A549 (cell line): ENCODE measurements around the gene POC1A. TPM values are rescaled to one million over a fixed set of nuclear protein-coding genes. Genes with fewer than 3 reads are reported as not detected.
A peak's percentile ranks its signal among the peaks of the same experiment; 100 is the strongest.

ENCODE experiments used
- ATAC-seq, 2 experiments: fragments of 200-7000 bp in 1 of 2; fragments of >200 bp in 1 of 2; cut with Nextera tagmentation in 1 of 2; cut with Tn5 transposase in 1 of 2; 3 replicates each; pipeline versions ENCODE4 v1.8.0 to v1.9.1; 2018 to 2020; ENCODE audit warnings: mild to moderate bottlenecking in 1 of 2, moderate library complexity in 1 of 2
- CTCF ChIA-PET: fragments of 300-600 bp; sonication (Branson Sonifier 250); formaldehyde crosslinking; extraction: SDS; loops from one replicate; lab custom pipeline; 2021; ENCODE audit warnings: antibody characterized with exemption, inconsistent platforms; lab: Yijun Ruan, JAX
- POLR2A ChIA-PET: fragments of 350-600 bp; formaldehyde crosslinking; extraction: SDS; loops from one replicate; lab custom pipeline; 2021; ENCODE audit warnings: antibody characterized with exemption, inconsistent platforms; lab: Yijun Ruan, JAX
- DNase-seq, 2 experiments: peaks; one replicate each; pipeline versions ENCODE4 v3.0.0 to v3.0.0-alpha.2; 2011 to 2016; ENCODE audit warnings: low read depth in 1 of 2, low spot score in 1 of 2
- FAIRE-seq: peaks from 2 replicates; lab custom pipeline; 2011; peaks lifted over from hg19 to GRCh38; lab: Jason Lieb, UNC
- H3K27ac ChIP-seq, 2 experiments: fragments of >200 bp; sonication (Bioruptor Twin); formaldehyde crosslinking; 3 replicates each; pipeline ENCODE4 v1.5.1; 2016 to 2017
- H3K4me1 ChIP-seq: fragments of >200 bp; sonication (Bioruptor Twin); formaldehyde crosslinking; 3 replicates; pipeline ENCODE4 v1.6.1; 2016
- H3K4me2 ChIP-seq: fragments of >200 bp; sonication (Bioruptor Twin); formaldehyde crosslinking; 3 replicates; pipeline ENCODE4 v1.6.1; 2016
- H3K4me3 ChIP-seq: fragments of >200 bp; sonication (Bioruptor Twin); formaldehyde crosslinking; 3 replicates; pipeline ENCODE4 v1.5.1; 2016
- H3K9me3 ChIP-seq: fragments of >200 bp; sonication (Bioruptor Twin); formaldehyde crosslinking; 3 replicates; pipeline ENCODE4 v1.6.1; 2016
- CBX2 ChIP-seq: fragments of 200-600 bp; sonication (generic); IDR thresholded peaks from 2 replicates; pipeline ENCODE4 v1.6.1; 2016; ENCODE audit warnings: low read depth, mild to moderate bottlenecking, borderline replicate concordance
- CBX8 ChIP-seq: fragments of 200-600 bp; sonication (generic); IDR thresholded peaks from 2 replicates; pipeline ENCODE4 v1.6.1; 2016
- CEBPB ChIP-seq, 2 experiments: fragments of >200 bp in 1 of 2; sonication (Bioruptor Twin) in 1 of 2; formaldehyde crosslinking in 1 of 2; IDR thresholded peaks; 2 replicates each; pipeline ENCODE4 v1.6.1; 2012 to 2016
- CHD4 ChIP-seq: fragments of 200-600 bp; sonication (generic); IDR thresholded peaks from 2 replicates; pipeline ENCODE4 v1.6.1; 2016; ENCODE audit warnings: antibody characterized with exemption, mild to moderate bottlenecking, borderline replicate concordance
- EHF ChIP-seq: fragments of 250-450 bp; sonication (Bioruptor Pico); IDR thresholded peaks from 2 replicates; pipeline ENCODE4 v1.5.0; 2020; ENCODE audit warnings: mild to moderate bottlenecking
- HEYL ChIP-seq: fragments of 250-450 bp; sonication (Bioruptor Pico); IDR thresholded peaks from 2 replicates; pipeline ENCODE4 v1.8.0; 2021; ENCODE audit warnings: mild to moderate bottlenecking, moderate library complexity
- HOXA7 ChIP-seq: fragments of 250-450 bp; sonication (Bioruptor Pico); IDR thresholded peaks from 2 replicates; pipeline ENCODE4 v1.5.0; 2020; ENCODE audit warnings: mild to moderate bottlenecking, moderate library complexity
- HOXB13 ChIP-seq: fragments of 250-450 bp; sonication (Bioruptor Pico); IDR thresholded peaks from 2 replicates; pipeline ENCODE4 v1.5.0; 2020; ENCODE audit warnings: low read depth, mild to moderate bottlenecking, moderate library complexity
- KDM5A ChIP-seq: fragments of 200-600 bp; sonication (generic); IDR thresholded peaks from 2 replicates; pipeline ENCODE4 v1.6.1; 2016; ENCODE audit warnings: antibody characterized with exemption, mild to moderate bottlenecking
- MYC ChIP-seq: IDR thresholded peaks from 2 replicates; pipeline ENCODE4 v1.6.1; 2012; ENCODE audit warnings: mild to moderate bottlenecking, inconsistent platforms, low read length, improper control_type of control experiment, borderline replicate concordance
- NR3C1 ChIP-seq: fragments of >200 bp; sonication (Bioruptor Twin); formaldehyde crosslinking; IDR thresholded peaks from 3 replicates; pipeline ENCODE4 v1.6.1; 2017
- PHF8 ChIP-seq: fragments of 200-600 bp; sonication (generic); IDR thresholded peaks from 2 replicates; pipeline ENCODE4 v1.6.1; 2016; ENCODE audit warnings: low read depth, mild to moderate bottlenecking, antibody characterized with exemption, moderate library complexity, borderline replicate concordance
- RAD21 ChIP-seq, 2 experiments: fragments of >200 bp in 1 of 2; sonication (Bioruptor Twin) in 1 of 2; formaldehyde crosslinking in 1 of 2; IDR thresholded peaks in 1 of 2; conservative IDR thresholded peaks in 1 of 2; 2 replicates in 1 of 2; 3 replicates in 1 of 2; pipeline ENCODE4 v1.6.1; 2012 to 2018; ENCODE audit warnings: inconsistent platforms in 1 of 2
- RARB ChIP-seq: fragments of 250-450 bp; sonication (Bioruptor Pico); IDR thresholded peaks from 2 replicates; pipeline ENCODE4 v1.8.0; 2021; ENCODE audit warnings: mild to moderate bottlenecking, moderate library complexity
- RCOR1 ChIP-seq: fragments of 150-350 bp; IDR thresholded peaks from 2 replicates; pipeline ENCODE4 v1.6.1; 2014; ENCODE audit warnings: antibody characterized with exemption, low read length, low read depth
- RFX5 ChIP-seq: fragments of 450-650 bp; IDR thresholded peaks from 2 replicates; pipeline ENCODE4 v1.7.1; 2014; ENCODE audit warnings: antibody characterized with exemption, mild to moderate bottlenecking, moderate library complexity
- SMC3 ChIP-seq: fragments of >200 bp; sonication (Bioruptor Twin); formaldehyde crosslinking; IDR thresholded peaks from 3 replicates; pipeline ENCODE4 v1.6.1; 2018; ENCODE audit warnings: inconsistent platforms
- TFCP2L1 ChIP-seq: fragments of 250-450 bp; sonication (Bioruptor Pico); IDR thresholded peaks from 2 replicates; pipeline ENCODE4 v1.5.0; 2021; ENCODE audit warnings: mild to moderate bottlenecking
- ZC3H11A ChIP-seq: fragments of 450-650 bp; IDR thresholded peaks from 2 replicates; pipeline ENCODE4 v1.6.1; 2014; ENCODE audit warnings: antibody characterized with exemption, mild to moderate bottlenecking
- ZFP36 ChIP-seq: fragments of 450-650 bp; IDR thresholded peaks from 2 replicates; pipeline ENCODE4 v1.6.1; 2014; ENCODE audit warnings: borderline replicate concordance; ENCODE audit not compliant: partially characterized antibody
- ZSCAN20 ChIP-seq: fragments of 250-450 bp; sonication (Bioruptor Pico); IDR thresholded peaks from 2 replicates; pipeline ENCODE4 v1.8.0; 2022; ENCODE audit warnings: mild to moderate bottlenecking, moderate library complexity
- WGBS: methylation state at CpG from one replicate; pipeline ENCODE4 v1.1.6; 2017; ENCODE audit errors: missing lambda C conversion rate; 5-methylcytosine and 5-hydroxymethylcytosine counted together
- polyA plus RNA-seq, 4 experiments: library from polyadenylated mRNA; depleted of rRNA in 3 of 4; stranded (reverse); fragments of >200 nt; fragmentation: RNase III in 1 of 4; extraction: RNeasy Plus Mini Kit Qiagen cat#74134 plus additional on column Dnase treatment in 1 of 4; gene quantifications; 2 replicates in 3 of 4; 3 replicates in 1 of 4; pipeline ENCODE4 v1.2.3, GENCODE V29; 2011 to 2017
- TF ChIP-seq, protein P1 (sequence below): fragments of >200 bp; sonication (Bioruptor Twin); formaldehyde crosslinking; IDR thresholded peaks from 2 replicates; pipeline ENCODE4 v1.6.1; 2016
- TF ChIP-seq, protein P2 (sequence below): fragments of >200 bp; sonication (Bioruptor Twin); formaldehyde crosslinking; IDR thresholded peaks from 3 replicates; pipeline ENCODE4 v1.5.1; 2016
- TF ChIP-seq, protein P3 (sequence below): fragments of 450-650 bp; IDR thresholded peaks from 2 replicates; pipeline ENCODE4 v1.6.1; 2014; ENCODE audit warnings: antibody characterized with exemption
- TF ChIP-seq, protein P4 (sequence below): fragments of 150-350 bp; IDR thresholded peaks from 2 replicates; pipeline ENCODE4 v1.6.1; 2014; ENCODE audit warnings: low read depth, mild to moderate bottlenecking, low read length

Gene POC1A
- polyA plus RNA-seq, 2 of the 4 experiments (the other 2 are of a cell fraction) = 9.4 to 14.1 TPM

DNA sequence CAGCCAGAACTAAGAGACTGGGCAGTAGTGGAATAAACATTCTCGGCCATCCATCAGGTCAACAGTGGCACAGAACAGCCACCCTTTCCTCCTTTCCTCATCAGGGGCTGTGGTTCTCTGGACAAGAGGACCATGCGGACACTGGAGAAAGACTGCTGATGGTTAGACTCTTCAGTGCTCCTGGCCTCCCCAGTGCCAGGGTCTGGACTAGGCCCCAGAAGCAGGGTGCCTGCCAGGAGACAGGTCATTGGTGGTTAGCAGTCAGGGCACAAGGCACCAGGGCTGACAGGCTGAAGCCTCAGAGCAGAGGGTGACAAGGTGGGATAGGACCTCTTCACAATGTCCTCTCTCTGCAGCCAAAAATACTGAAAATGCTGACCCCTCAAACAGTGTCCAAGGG, 30.1 kb downstream of the POC1A start:
- H3K27ac ChIP-seq = no peak overlapping the region
- no peak for ATAC-seq
- no peak overlapping the region for H3K4me2 ChIP-seq
- H3K4me1 ChIP-seq = peaks cover 16% of the 10 kb centered on the region
- DNase-seq = no peak
- ChIA-PET CTCF (interaction anchor here (0.6 to 8.7 kb wide), 19 partner anchors 9 to 129 kb away, joined by 3 to 106 read pairs (median 4); partner anchors contain the start of genes DUSP7 and RPL29), POLR2A (no interaction called here)
- 90% methylated on average over 2 of the region's 2 CpGs for WGBS
- H3K9me3 ChIP-seq = no peaks in the 10 kb centered on the region
- no peak for TF ChIP-seq CHD4
- TF ChIP-seq, all 56 proteins: peak for 0
- no peak overlapping the region for H3K4me3 ChIP-seq
- no peak for FAIRE-seq

DNA sequence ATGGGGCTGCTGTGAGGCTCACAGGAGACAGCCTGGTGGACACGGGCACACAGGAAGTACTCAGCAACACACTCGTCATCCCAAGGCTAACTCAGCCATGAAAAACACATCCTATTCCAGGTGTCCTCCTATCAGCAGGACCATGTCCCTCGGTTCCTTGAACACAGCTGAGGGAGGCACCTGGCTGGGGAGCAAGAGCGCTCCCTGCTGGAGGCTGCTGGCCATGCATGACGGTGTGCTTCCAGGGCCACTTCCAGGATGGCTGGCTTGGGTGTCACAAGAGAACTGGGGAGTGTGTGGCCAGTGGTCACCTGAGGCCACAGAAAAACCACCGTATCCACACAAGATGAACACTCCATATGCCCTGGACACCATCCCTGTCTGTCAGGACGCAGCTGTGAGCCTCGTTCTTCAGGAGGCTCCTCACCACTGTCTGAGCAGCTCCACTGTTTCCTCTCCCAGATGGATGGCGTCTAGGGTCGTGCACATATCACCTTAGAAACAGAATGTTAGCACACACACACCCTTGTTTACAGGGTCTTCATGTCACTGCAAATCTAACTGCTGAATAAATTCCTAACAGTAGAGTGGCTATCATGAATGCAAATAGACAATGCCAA, 31.0 kb downstream of the POC1A start:
- Histone ChIP-seq H3K9me3 (no peaks in the 10 kb centered on the region), H3K4me3 (no peak overlapping the region), H3K27ac (no peak overlapping the region), H3K4me2 (no peak overlapping the region), H3K4me1 (peaks cover 11% of the 10 kb centered on the region; the same call in 2 of the 3 replicates)
- DNase-seq (peak; percentile 59 to 77), ATAC-seq (peak; percentile 90 to 96), FAIRE-seq (no peak)
- 55% methylated on average over 4 of the region's 10 CpGs for WGBS
- TF ChIP-seq SMC3 (peak; percentile 73), CBX8 (no peak), KDM5A (no peak), RFX5 (no peak), RAD21 (conservative IDR thresholded peaks at IDR 0.05 in 1 of 2, IDR thresholded peaks at IDR 0.05 in 1 of 2) (peak; percentile 71 to 74)
- TF ChIP-seq, protein P1, sequence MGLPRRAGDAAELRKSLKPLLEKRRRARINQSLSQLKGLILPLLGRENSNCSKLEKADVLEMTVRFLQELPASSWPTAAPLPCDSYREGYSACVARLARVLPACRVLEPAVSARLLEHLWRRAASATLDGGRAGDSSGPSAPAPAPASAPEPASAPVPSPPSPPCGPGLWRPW = no peak
- TF ChIP-seq, protein P2, sequence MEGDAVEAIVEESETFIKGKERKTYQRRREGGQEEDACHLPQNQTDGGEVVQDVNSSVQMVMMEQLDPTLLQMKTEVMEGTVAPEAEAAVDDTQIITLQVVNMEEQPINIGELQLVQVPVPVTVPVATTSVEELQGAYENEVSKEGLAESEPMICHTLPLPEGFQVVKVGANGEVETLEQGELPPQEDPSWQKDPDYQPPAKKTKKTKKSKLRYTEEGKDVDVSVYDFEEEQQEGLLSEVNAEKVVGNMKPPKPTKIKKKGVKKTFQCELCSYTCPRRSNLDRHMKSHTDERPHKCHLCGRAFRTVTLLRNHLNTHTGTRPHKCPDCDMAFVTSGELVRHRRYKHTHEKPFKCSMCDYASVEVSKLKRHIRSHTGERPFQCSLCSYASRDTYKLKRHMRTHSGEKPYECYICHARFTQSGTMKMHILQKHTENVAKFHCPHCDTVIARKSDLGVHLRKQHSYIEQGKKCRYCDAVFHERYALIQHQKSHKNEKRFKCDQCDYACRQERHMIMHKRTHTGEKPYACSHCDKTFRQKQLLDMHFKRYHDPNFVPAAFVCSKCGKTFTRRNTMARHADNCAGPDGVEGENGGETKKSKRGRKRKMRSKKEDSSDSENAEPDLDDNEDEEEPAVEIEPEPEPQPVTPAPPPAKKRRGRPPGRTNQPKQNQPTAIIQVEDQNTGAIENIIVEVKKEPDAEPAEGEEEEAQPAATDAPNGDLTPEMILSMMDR = peak; percentile 66
- CTCF ChIA-PET = interaction anchor here (0.6 to 8.7 kb wide), 35 partner anchors 8 to 186 kb away, joined by 3 to 106 read pairs (median 4); partner anchors contain the start of gene DUSP7
- POLR2A ChIA-PET = no interaction called here

DNA sequence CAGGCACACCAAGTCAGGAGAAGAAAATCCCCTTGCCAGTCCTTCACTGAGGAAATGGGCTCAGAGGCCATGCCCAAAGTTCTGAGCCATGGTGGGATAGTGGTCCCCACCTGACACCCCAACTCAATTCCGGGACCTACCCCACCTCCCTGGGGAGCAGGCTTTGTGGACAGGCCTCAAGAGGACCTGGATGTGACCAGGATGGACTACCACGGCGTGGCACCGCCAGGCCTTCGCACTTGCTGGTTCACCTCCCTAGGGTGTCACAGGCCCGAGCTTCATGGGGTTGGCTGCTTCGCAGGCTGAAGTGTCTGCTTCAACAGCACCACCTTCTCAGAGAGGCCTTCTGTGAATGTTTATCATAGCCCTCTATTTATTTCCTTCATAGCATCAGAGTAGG, 31.7 kb downstream of the POC1A start:
- no peak for FAIRE-seq
- ChIA-PET POLR2A (no interaction called here), CTCF (interaction anchor here (0.7 to 8.7 kb wide), 30 partner anchors 10 to 185 kb away, joined by 3 to 106 read pairs (median 4); partner anchors contain the start of gene DUSP7)
- 90% methylated on average over 2 of the region's 7 CpGs for WGBS
- Histone ChIP-seq H3K27ac (no peak overlapping the region), H3K4me3 (no peak overlapping the region), H3K9me3 (no peaks in the 10 kb centered on the region)
- DNase-seq = no peak
- TF ChIP-seq HEYL (CRISPR knock-in tag) = no peak
- TF ChIP-seq ZSCAN20 (CRISPR knock-in tag) = no peak
- no peak for TF ChIP-seq CBX2
- TF ChIP-seq HOXB13 (CRISPR knock-in tag) = no peak
- TF ChIP-seq ZC3H11A = no peak
- no peak for TF ChIP-seq ZFP36
- TF ChIP-seq RFX5 = no peak
- TF ChIP-seq RCOR1 = no peak
- TF ChIP-seq HOXA7 (CRISPR knock-in tag) = no peak
- no peak for TF ChIP-seq MYC
- TF ChIP-seq, protein P3, sequence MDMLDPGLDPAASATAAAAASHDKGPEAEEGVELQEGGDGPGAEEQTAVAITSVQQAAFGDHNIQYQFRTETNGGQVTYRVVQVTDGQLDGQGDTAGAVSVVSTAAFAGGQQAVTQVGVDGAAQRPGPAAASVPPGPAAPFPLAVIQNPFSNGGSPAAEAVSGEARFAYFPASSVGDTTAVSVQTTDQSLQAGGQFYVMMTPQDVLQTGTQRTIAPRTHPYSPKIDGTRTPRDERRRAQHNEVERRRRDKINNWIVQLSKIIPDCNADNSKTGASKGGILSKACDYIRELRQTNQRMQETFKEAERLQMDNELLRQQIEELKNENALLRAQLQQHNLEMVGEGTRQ = no peak
- no peak for TF ChIP-seq CEBPB (IDR thresholded peaks at IDR 0.05)
- TF ChIP-seq EHF (CRISPR knock-in tag) = no peak
- TF ChIP-seq, protein P4, sequence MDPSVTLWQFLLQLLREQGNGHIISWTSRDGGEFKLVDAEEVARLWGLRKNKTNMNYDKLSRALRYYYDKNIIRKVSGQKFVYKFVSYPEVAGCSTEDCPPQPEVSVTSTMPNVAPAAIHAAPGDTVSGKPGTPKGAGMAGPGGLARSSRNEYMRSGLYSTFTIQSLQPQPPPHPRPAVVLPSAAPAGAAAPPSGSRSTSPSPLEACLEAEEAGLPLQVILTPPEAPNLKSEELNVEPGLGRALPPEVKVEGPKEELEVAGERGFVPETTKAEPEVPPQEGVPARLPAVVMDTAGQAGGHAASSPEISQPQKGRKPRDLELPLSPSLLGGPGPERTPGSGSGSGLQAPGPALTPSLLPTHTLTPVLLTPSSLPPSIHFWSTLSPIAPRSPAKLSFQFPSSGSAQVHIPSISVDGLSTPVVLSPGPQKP = no peak
- no peak for TF ChIP-seq PHF8
- TF ChIP-seq NR3C1 = no peak
- TF ChIP-seq TFCP2L1 (CRISPR knock-in tag) = no peak
- no peak for TF ChIP-seq CHD4
- no peak for TF ChIP-seq RARB (CRISPR knock-in tag)
- TF ChIP-seq, all 56 proteins: peak for 0
- ATAC-seq = no peak
- no peak overlapping the region for H3K4me2 ChIP-seq
- H3K4me1 ChIP-seq = 0 out of 3 replicates have a peak, but pooled peaks cover 5% of the 10 kb centered on the region
